DOHH2 (cell line): ENCODE measurements around the gene ADSS2.
"Not testable (repeated sequence)": the region's sequence is repeated elsewhere in the genome, so short reads cannot be mapped to it uniquely, and the experiment has no call there.

Experiments
- H3F3A ChIP-seq: fragments of 200-600 bp; sonication (generic), shearing (Covaris generic); 2 replicates; pipeline ENCODE4 v1.6.0; 2016; ENCODE audit warnings: antibody characterized with exemption, mild to moderate bottlenecking; ENCODE audit not compliant: control insufficient read depth, insufficient read depth
- H3K27ac ChIP-seq: fragments of 200-600 bp; sonication (generic); 2 replicates; pipeline ENCODE4 v1.5.1; 2014; ENCODE audit warnings: low read depth, mild to moderate bottlenecking, low read length, moderate library complexity
- H3K27me3 ChIP-seq: fragments of 200-600 bp; sonication (generic); 2 replicates; pipeline ENCODE4 v1.6.1; 2014; ENCODE audit warnings: mild to moderate bottlenecking, low read length, mixed read lengths; ENCODE audit not compliant: control insufficient read depth
- H3K36me3 ChIP-seq: fragments of 200-600 bp; sonication (generic); 2 replicates; pipeline ENCODE4 v1.6.1; 2014; ENCODE audit warnings: mild to moderate bottlenecking, low read length, moderate library complexity, mixed read lengths; ENCODE audit not compliant: control insufficient read depth
- H3K4me1 ChIP-seq: fragments of 200-600 bp; sonication (generic); 2 replicates; pipeline ENCODE4 v1.6.1; 2014; ENCODE audit warnings: mild to moderate bottlenecking, low read length, mixed read lengths; ENCODE audit not compliant: control insufficient read depth
- H3K4me2 ChIP-seq: fragments of 200-600 bp; sonication (generic); 2 replicates; pipeline ENCODE4 v1.6.0; 2014; ENCODE audit warnings: mild to moderate bottlenecking, low read length, moderate library complexity
- H3K4me3 ChIP-seq: fragments of 200-600 bp; sonication (generic); 2 replicates; pipeline ENCODE4 v1.5.1; 2014; ENCODE audit warnings: mild to moderate bottlenecking, low read length, mixed read lengths
- H3K79me2 ChIP-seq: fragments of 200-600 bp; sonication (generic); 2 replicates; pipeline ENCODE4 v1.6.1; 2014; ENCODE audit warnings: mild to moderate bottlenecking, low read length, mixed read lengths; ENCODE audit not compliant: control insufficient read depth
- H3K9me2 ChIP-seq: fragments of 200-600 bp; sonication (generic); replicated peaks from 2 replicates; pipeline ENCODE4 v1.6.1; 2014; ENCODE audit warnings: mild to moderate bottlenecking, low read length, mixed read lengths; ENCODE audit not compliant: control insufficient read depth
- H3K9me3 ChIP-seq: fragments of 200-600 bp; sonication (generic); 2 replicates; pipeline ENCODE4 v1.6.1; 2014; ENCODE audit warnings: antibody characterized with exemption, low read length, mixed read lengths; ENCODE audit not compliant: control insufficient read depth, insufficient read depth
- H4K20me1 ChIP-seq: fragments of 200-600 bp; sonication (generic); 2 replicates; pipeline ENCODE4 v1.6.0; 2014; ENCODE audit warnings: low read depth, mild to moderate bottlenecking, antibody characterized with exemption, low read length, moderate library complexity; ENCODE audit not compliant: control insufficient read depth, insufficient read depth
- EZH2phosphoT487 ChIP-seq: fragments of 200-600 bp; sonication (generic); IDR thresholded peaks from 2 replicates; pipeline ENCODE4 v1.6.1; 2017; ENCODE audit warnings: borderline replicate concordance, mild to moderate bottlenecking, antibody characterized with exemption, low read length, moderate library complexity, mixed read lengths
- TF ChIP-seq, protein P1 (sequence below): fragments of 200-600 bp; sonication (generic); IDR thresholded peaks from one replicate; pipeline ENCODE4 v1.5.1; 2014; ENCODE audit warnings: antibody characterized with exemption, mild to moderate bottlenecking, low read depth, low read length; ENCODE audit not compliant: poor library complexity, severe bottlenecking

Gene ADSS2

GRCh38 chr1:244496186-244496585, 44.5 kb upstream of the ADSS2 start:
- Histone ChIP-seq H3K36me3 (no peaks in the 10 kb centered on the region), H3K9me3 (no peaks in the 10 kb centered on the region), H3K27me3 (no peaks in the 10 kb centered on the region), H3K4me3 (no peak overlapping the region), H3K27ac (no peak overlapping the region), H3K4me2 (no peak overlapping the region), H3K79me2 (no peaks in the 10 kb centered on the region), H3F3A (no peaks in the 10 kb centered on the region), H3K9me2 (no peaks in the 10 kb centered on the region), H3K4me1 (no peaks in the 10 kb centered on the region), H4K20me1 (no peaks in the 10 kb centered on the region)
- no peak for TF ChIP-seq EZH2phosphoT487
- TF ChIP-seq, protein P1, sequence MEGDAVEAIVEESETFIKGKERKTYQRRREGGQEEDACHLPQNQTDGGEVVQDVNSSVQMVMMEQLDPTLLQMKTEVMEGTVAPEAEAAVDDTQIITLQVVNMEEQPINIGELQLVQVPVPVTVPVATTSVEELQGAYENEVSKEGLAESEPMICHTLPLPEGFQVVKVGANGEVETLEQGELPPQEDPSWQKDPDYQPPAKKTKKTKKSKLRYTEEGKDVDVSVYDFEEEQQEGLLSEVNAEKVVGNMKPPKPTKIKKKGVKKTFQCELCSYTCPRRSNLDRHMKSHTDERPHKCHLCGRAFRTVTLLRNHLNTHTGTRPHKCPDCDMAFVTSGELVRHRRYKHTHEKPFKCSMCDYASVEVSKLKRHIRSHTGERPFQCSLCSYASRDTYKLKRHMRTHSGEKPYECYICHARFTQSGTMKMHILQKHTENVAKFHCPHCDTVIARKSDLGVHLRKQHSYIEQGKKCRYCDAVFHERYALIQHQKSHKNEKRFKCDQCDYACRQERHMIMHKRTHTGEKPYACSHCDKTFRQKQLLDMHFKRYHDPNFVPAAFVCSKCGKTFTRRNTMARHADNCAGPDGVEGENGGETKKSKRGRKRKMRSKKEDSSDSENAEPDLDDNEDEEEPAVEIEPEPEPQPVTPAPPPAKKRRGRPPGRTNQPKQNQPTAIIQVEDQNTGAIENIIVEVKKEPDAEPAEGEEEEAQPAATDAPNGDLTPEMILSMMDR: no peak

- H3K9me3 ChIP-seq: no peaks in the 10 kb centered on the region
- no peaks in the 10 kb centered on the region for H3K4me1 ChIP-seq
- no peaks in the 10 kb centered on the region for H3K36me3 ChIP-seq
- no peak overlapping the region for H3K27ac ChIP-seq
- no peaks in the 10 kb centered on the region for H3F3A ChIP-seq
- H3K9me2 ChIP-seq: no peaks in the 10 kb centered on the region
- H4K20me1 ChIP-seq: no peaks in the 10 kb centered on the region
- H3K4me2 ChIP-seq: no peak overlapping the region
- H3K4me3 ChIP-seq: no peak overlapping the region
- H3K27me3 ChIP-seq: no peaks in the 10 kb centered on the region
- no peaks in the 10 kb centered on the region for H3K79me2 ChIP-seq
- no peak for TF ChIP-seq EZH2phosphoT487
- TF ChIP-seq, protein P1: no peak
These were observed 42.9 kb upstream of the ADSS2 start for GRCh38 chr1:244494653-244495052.

DNA sequence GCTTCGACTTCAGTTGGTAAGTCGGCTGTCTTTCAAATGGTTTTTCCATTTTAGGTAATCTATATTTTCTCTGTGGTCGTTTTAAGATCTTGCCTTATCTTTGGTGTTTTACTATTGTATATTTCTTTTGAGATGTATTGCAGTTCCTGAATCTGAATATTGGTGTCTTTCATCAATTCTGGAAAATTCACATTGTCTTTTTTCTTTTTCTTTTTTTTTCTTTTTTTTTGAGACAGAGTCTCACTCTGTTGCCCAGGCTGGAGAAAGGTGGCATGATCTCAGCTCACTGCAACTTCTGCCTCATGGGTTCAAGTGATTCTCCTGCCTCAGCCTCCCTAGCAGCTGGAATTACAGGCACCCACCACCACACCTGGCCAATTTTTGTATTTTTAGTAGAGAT, 33.3 kb upstream of the ADSS2 start:
- not testable (repeated sequence) for H3K4me3 ChIP-seq, H3F3A ChIP-seq, H3K36me3 ChIP-seq, H3K27me3 ChIP-seq, H3K9me2 ChIP-seq, H3K79me2 ChIP-seq, H3K4me2 ChIP-seq, H3K9me3 ChIP-seq, H3K4me1 ChIP-seq, H3K27ac ChIP-seq, H4K20me1 ChIP-seq

DNA sequence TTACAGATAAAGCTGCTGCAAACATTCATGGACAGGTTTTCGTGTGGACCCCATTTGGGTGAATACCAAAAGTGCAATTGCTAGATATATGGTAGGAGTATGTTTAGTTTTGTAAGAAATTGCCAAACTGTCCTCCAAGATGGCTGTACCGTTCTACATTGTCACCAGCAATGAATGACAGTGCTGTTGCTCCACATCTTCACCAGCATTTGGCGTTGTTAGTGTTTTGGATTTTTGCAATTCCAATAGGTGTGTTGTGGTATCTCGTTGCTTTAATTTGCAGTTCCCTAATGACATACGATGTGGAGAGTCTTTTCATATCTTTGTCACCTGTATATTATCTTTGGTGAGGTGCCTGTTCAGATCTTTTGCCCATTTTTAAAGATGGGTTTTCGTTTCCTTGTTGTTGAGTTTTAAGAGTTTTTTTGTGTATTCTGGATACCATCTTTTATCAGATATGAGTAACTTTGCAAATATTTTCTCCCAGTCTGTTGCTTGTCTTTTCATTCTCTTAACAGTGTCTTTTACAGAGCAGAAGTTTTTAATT, 21.4 kb upstream of the ADSS2 start:
- Histone ChIP-seq H3F3A (no peaks in the 10 kb centered on the region), H4K20me1 (no peaks in the 10 kb centered on the region), H3K79me2 (no peaks in the 10 kb centered on the region), H3K9me2 (no peaks in the 10 kb centered on the region), H3K4me1 (no peaks in the 10 kb centered on the region), H3K4me2 (no peak overlapping the region), H3K27ac (no peak overlapping the region), H3K27me3 (no peaks in the 10 kb centered on the region), H3K9me3 (no peaks in the 10 kb centered on the region), H3K4me3 (no peak overlapping the region), H3K36me3 (no peaks in the 10 kb centered on the region)
- TF ChIP-seq, protein P1: no peak
- no peak for TF ChIP-seq EZH2phosphoT487
